Panc1 (cell line): Measurements from ENCODE around the gene DEGS2. TPM values are rescaled to one million over a fixed set of nuclear protein-coding genes. Genes with fewer than 3 reads are reported as not detected.

Experiments
- ATAC-seq: fragments of 200-7000 bp; cut with Tn5 transposase; 2 replicates; pipeline ENCODE4 v1.9.1; 2020; ENCODE audit warnings: mild to moderate bottlenecking, moderate library complexity
- BruUV-seq: library from RNA; stranded (reverse); fragments of 400-500 nt; replicated peaks from 2 replicates; lab custom pipeline; 2021; lab: Mats Ljungman, UMichigan
- CTCF ChIA-PET: fragments of 300-600 bp; sonication (Branson Sonifier 250); formaldehyde crosslinking; loops from one replicate; lab custom pipeline; 2022; ENCODE audit warnings: antibody characterized with exemption; lab: Charles Lee
- POLR2A ChIA-PET: fragments of 300-600 bp; sonication (Branson Sonifier 250); formaldehyde crosslinking; loops from one replicate; lab custom pipeline; 2022; ENCODE audit warnings: antibody characterized with exemption; lab: Charles Lee
- DNase-seq: peaks from one replicate; pipeline ENCODE4 v3.0.0-alpha.2; 2010; ENCODE audit warnings: low read depth, low spot score
- H3K27ac ChIP-seq: 2 replicates; pipeline ENCODE4 v1.5.1; 2011; ENCODE audit warnings: mild to moderate bottlenecking, low read length, inconsistent platforms
- H3K27me3 ChIP-seq: fragments of 200-500 bp; sonication (Bioruptor generic); 2 replicates; pipeline ENCODE4 v1.6.0; 2014; ENCODE audit warnings: low read length, inconsistent platforms; ENCODE audit not compliant: control insufficient read depth, insufficient read depth
- H3K36me3 ChIP-seq: fragments of 200-500 bp; sonication (Bioruptor generic); 2 replicates; pipeline ENCODE4 v1.5.1; 2014; ENCODE audit warnings: inconsistent platforms, mild to moderate bottlenecking, low read length, moderate library complexity; ENCODE audit not compliant: control insufficient read depth, insufficient read depth
- H3K4me1 ChIP-seq: 2 replicates; pipeline ENCODE4 v1.5.1; 2011; ENCODE audit warnings: inconsistent platforms, mild to moderate bottlenecking, low read length, moderate library complexity; ENCODE audit not compliant: control insufficient read depth, insufficient read depth
- H3K4me3 ChIP-seq, 2 experiments: 2 replicates each; pipeline ENCODE4 v1.5.1; 2011 to 2012; ENCODE audit warnings: low read depth in 2 of 2, low read length in 2 of 2, mild to moderate bottlenecking in 2 of 2, inconsistent platforms in 1 of 2, moderate library complexity in 1 of 2
- H3K9me3 ChIP-seq: fragments of 200-500 bp; sonication (Bioruptor generic); 2 replicates; pipeline ENCODE4 v1.5.1; 2014; ENCODE audit warnings: low read depth, mild to moderate bottlenecking, inconsistent platforms, low read length, moderate library complexity; ENCODE audit not compliant: control insufficient read depth, insufficient read depth
- CTCF ChIP-seq: fragments of 450-650 bp; IDR thresholded peaks from 2 replicates; pipeline ENCODE4 v1.5.1; 2017; ENCODE audit warnings: mild to moderate bottlenecking
- POLR2AphosphoS5 ChIP-seq: IDR thresholded peaks from 2 replicates; pipeline ENCODE4 v1.6.1; 2012; ENCODE audit warnings: mild to moderate bottlenecking, low read depth, low read length, moderate library complexity
- SIN3A ChIP-seq: IDR thresholded peaks from 2 replicates; pipeline ENCODE4 v1.6.1; 2012; ENCODE audit warnings: low read depth, mild to moderate bottlenecking, low read length, moderate library complexity, borderline replicate concordance; ENCODE audit not compliant: insufficient read depth
- TCF7L2 ChIP-seq: IDR thresholded peaks from 2 replicates; pipeline ENCODE4 v1.6.1; 2011; ENCODE audit warnings: mild to moderate bottlenecking, low read depth, low read length, inconsistent platforms
- in situ Hi-C: cut with HindIII; loops from 2 replicates; pipeline ENCODE4 v1.10.0; 2016; ENCODE audit warnings: low sequenced_read_pairs, low pct_unique_long_range_greater_than_20kb
- intact Hi-C: fragments of 100-400 bp; cut with micrococcal nuclease; formaldehyde crosslinking; loops from one replicate; pipeline ENCODE4 v1.10.0; 2022; ENCODE audit not compliant: unreplicated experiment
- total RNA-seq: library from RNA; stranded (reverse); gene quantifications from one replicate; pipeline ENCODE4 v1.2.1, GENCODE V29; 2021; ENCODE audit not compliant: unreplicated experiment
- TF ChIP-seq, protein P1 (sequence below), 2 experiments: IDR thresholded peaks; 2 replicates each; pipeline ENCODE4 v1.6.1; 2011 to 2012; ENCODE audit warnings: low read depth in 2 of 2, control low read depth in 1 of 2, low read length in 1 of 2, mild to moderate bottlenecking in 1 of 2, moderate library complexity in 1 of 2; ENCODE audit not compliant: insufficient read depth in 1 of 2

Gene DEGS2
- total RNA-seq, 1 experiment from 2014 or later: 4.9 TPM

DNA sequence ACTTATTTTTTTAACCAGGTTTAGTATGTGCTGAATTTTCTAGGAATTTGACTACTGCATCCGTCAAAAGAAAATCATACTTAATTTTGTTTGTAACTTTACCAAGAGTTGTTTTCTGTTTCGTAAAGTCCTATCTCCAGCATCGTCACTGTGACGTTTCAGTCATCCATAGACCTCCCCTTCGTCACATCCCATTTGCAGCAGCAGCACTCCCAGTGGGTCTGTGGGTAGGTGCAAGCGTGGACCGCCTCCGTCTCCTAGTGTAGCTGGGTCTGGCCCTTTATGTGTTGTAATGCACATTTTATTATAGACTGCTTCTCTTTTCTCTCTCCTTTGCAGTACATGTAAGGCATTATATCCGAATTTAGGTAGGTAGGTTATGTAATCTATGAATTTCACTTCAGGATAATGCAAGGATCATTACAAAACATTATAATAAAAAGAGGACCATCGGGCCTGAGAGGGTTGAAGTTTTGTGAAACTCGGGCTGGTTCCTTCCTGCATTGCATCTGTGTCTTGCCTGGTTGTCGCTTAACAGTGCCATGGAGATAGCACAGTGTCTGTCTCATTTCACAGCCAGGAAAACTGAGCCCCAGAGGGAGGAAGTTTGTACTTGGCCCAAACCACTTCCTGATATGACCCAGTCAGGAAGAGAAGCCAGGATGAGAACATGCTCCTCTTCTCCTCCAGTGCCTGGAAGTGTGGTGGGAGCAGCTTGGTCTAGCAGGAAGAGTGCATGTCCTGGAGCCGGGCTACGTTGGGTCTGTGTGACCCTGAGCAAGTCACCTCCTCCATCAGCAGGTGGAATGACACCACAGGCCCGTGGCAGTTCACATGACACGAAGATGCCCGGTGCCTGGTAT is 53.0 kb downstream of the DEGS2 start:
- CTCF ChIA-PET: no interaction called here
- H3K36me3 ChIP-seq: no peaks in the 10 kb centered on the region
- H3K9me3 ChIP-seq: no peaks in the 10 kb centered on the region
- TF ChIP-seq, protein P1, sequence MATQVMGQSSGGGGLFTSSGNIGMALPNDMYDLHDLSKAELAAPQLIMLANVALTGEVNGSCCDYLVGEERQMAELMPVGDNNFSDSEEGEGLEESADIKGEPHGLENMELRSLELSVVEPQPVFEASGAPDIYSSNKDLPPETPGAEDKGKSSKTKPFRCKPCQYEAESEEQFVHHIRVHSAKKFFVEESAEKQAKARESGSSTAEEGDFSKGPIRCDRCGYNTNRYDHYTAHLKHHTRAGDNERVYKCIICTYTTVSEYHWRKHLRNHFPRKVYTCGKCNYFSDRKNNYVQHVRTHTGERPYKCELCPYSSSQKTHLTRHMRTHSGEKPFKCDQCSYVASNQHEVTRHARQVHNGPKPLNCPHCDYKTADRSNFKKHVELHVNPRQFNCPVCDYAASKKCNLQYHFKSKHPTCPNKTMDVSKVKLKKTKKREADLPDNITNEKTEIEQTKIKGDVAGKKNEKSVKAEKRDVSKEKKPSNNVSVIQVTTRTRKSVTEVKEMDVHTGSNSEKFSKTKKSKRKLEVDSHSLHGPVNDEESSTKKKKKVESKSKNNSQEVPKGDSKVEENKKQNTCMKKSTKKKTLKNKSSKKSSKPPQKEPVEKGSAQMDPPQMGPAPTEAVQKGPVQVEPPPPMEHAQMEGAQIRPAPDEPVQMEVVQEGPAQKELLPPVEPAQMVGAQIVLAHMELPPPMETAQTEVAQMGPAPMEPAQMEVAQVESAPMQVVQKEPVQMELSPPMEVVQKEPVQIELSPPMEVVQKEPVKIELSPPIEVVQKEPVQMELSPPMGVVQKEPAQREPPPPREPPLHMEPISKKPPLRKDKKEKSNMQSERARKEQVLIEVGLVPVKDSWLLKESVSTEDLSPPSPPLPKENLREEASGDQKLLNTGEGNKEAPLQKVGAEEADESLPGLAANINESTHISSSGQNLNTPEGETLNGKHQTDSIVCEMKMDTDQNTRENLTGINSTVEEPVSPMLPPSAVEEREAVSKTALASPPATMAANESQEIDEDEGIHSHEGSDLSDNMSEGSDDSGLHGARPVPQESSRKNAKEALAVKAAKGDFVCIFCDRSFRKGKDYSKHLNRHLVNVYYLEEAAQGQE (IDR thresholded peaks at IDR 0.05; ENCODE audit: insufficient read depth in 1 of 2, low read depth in 2 of 2, low read length in 1 of 2): no peak
- TF ChIP-seq TCF7L2 (no peak), CTCF (no peak), SIN3A (no peak), POLR2AphosphoS5 (no peak)
- DNase-seq (no peak), ATAC-seq (no peak)
- intact Hi-C loops: no loop called here
- in situ Hi-C loops: no loop called here
- POLR2A ChIA-PET: no interaction called here
- no peak overlapping the region for H3K4me3 ChIP-seq
- H3K4me1 ChIP-seq: no peaks in the 10 kb centered on the region; the same call in 1 of the 2 replicates
- no peak overlapping the region for H3K27ac ChIP-seq
- BruUV-seq: no TSS peak
- H3K27me3 ChIP-seq: no peaks in the 10 kb centered on the region

- Histone ChIP-seq H3K9me3 (no peaks in the 10 kb centered on the region), H3K4me3 (no peak overlapping the region), H3K36me3 (no peaks in the 10 kb centered on the region), H3K27me3 (no peaks in the 10 kb centered on the region), H3K27ac (no peak overlapping the region), H3K4me1 (no peaks in the 10 kb centered on the region; the same call in 1 of the 2 replicates)
- ATAC-seq: no peak
- ChIA-PET POLR2A (no interaction called here), CTCF (no interaction called here)
- DNase-seq: no peak
- no TSS peak for BruUV-seq
- in situ Hi-C loops (no loop called here), intact Hi-C loops (no loop called here)
- no peak for TF ChIP-seq TCF7L2
- TF ChIP-seq, protein P1 (IDR thresholded peaks at IDR 0.05; ENCODE audit: insufficient read depth in 1 of 2, low read depth in 2 of 2, low read length in 1 of 2): no peak
Measured at GRCh38 chr14:100105357-100106169, 53.9 kb downstream of the DEGS2 start.
